ENCODE measurements around the gene PDE6D.

Gene PDE6D

GRCh38 chr2:231682603-231683291 is 98.3 kb downstream of the PDE6D start:
- DNase-seq (ENCODE audit: low spot score), result no peak
